K562 (cell line): Measurements from ENCODE around the gene ZDHHC14. TPM values are rescaled to one million over a fixed set of nuclear protein-coding genes. Genes with fewer than 3 reads are reported as not detected.

Experiments
- CBX1 ChIP-seq: sonication (generic); IDR thresholded peaks from 2 replicates; pipeline ENCODE4 v1.6.1; 2016; ENCODE audit warnings: antibody characterized with exemption, low read depth, mild to moderate bottlenecking
- DPF2 ChIP-seq: fragments of 450-650 bp; IDR thresholded peaks from 2 replicates; pipeline ENCODE4 v1.6.1; 2016
- ELF4 ChIP-seq: fragments of 450-650 bp; formaldehyde crosslinking; IDR thresholded peaks from 2 replicates; pipeline ENCODE4 v1.4.0; 2022; ENCODE audit warnings: missing genetic modification characterization
- GTF2F1 ChIP-seq: IDR thresholded peaks from 2 replicates; pipeline ENCODE4 v1.6.1; 2011; ENCODE audit warnings: low read depth, low read length, improper control_type of control experiment
- HDAC8 ChIP-seq: fragments of 450-650 bp; IDR thresholded peaks from 2 replicates; pipeline ENCODE4 v1.6.1; 2016; ENCODE audit warnings: mild to moderate bottlenecking, missing genetic modification characterization, moderate library complexity, missing compliant biosample characterization
- HDGF ChIP-seq: fragments of 450-650 bp; IDR thresholded peaks from 2 replicates; pipeline ENCODE4 v1.6.1; 2016
- MCM7 ChIP-seq, 2 experiments: fragments of 450-650 bp; IDR thresholded peaks; 2 replicates each; pipeline ENCODE4 v1.6.1; 2016 to 2018
- MED1 ChIP-seq: sonication (generic); formaldehyde crosslinking; IDR thresholded peaks from 2 replicates; pipeline ENCODE4 v1.8.1; 2023; ENCODE audit warnings: missing genetic modification reagents, borderline replicate concordance
- MEF2A ChIP-seq: IDR thresholded peaks from 2 replicates; pipeline ENCODE4 v1.6.1; 2011; ENCODE audit warnings: low read depth, mild to moderate bottlenecking, low read length, moderate library complexity; ENCODE audit not compliant: control insufficient read depth
- PURB ChIP-seq: sonication (generic); formaldehyde crosslinking; IDR thresholded peaks from 2 replicates; pipeline ENCODE4 v1.9.0; 2021; ENCODE audit warnings: low read depth, mild to moderate bottlenecking, missing genetic modification reagents
- SIX5 ChIP-seq, 2 experiments: IDR thresholded peaks; 2 replicates each; pipeline ENCODE4 v1.6.1; 2011; ENCODE audit warnings: low read length in 2 of 2, borderline replicate concordance in 1 of 2, low read depth in 1 of 2, mild to moderate bottlenecking in 1 of 2, moderate library complexity in 1 of 2; ENCODE audit not compliant: insufficient read depth in 1 of 2
- TRIM24 ChIP-seq, 2 experiments: fragments of 450-650 bp; IDR thresholded peaks; 2 replicates each; pipeline ENCODE4 v1.6.1; 2016
- ZNF311 ChIP-seq: fragments of 250-450 bp; sonication (Bioruptor Pico); IDR thresholded peaks from 2 replicates; pipeline ENCODE4 v1.4.0; 2020; ENCODE audit warnings: mild to moderate bottlenecking, moderate library complexity
- ZNF778 ChIP-seq: fragments of 450-650 bp; formaldehyde crosslinking; IDR thresholded peaks from 2 replicates; pipeline ENCODE4 v1.4.0; 2020; ENCODE audit warnings: mild to moderate bottlenecking, moderate library complexity
- polyA plus RNA-seq, 8 experiments: library from polyadenylated mRNA; depleted of rRNA in 4 of 8; stranded (reverse) in 5 of 8; unstranded in 3 of 8; fragments of >200 nt; fragmentation: Nextera tagmentation in 2 of 8; fragmentation: Illumina TruSeq in 1 of 8; extraction: Ambion mirVana in 2 of 8; extraction: Trizol in 1 of 8; gene quantifications; 2 replicates each; pipeline versions ENCODE4 v1.2.1 to v1.2.3, GENCODE V29; 2011 to 2014; ENCODE audit warnings: inconsistent platforms in 1 of 8, missing spikeins in 1 of 8
- total RNA-seq, 7 experiments: library from RNA; depleted of rRNA in 6 of 7; stranded (reverse); fragments of >200 nt in 6 of 7; fragmentation: Illumina TruSeq in 2 of 7; extraction: Trizol in 2 of 7; gene quantifications; 2 replicates each; pipeline versions ENCODE4 v1.2.1 to v1.2.3, GENCODE V29; 2011 to 2021; ENCODE audit warnings: low replicate concordance in 1 of 7
- TF ChIP-seq, protein P1 (sequence below): sonication (generic); formaldehyde crosslinking; IDR thresholded peaks from 2 replicates; pipeline ENCODE4 v1.8.0; 2022; ENCODE audit warnings: mild to moderate bottlenecking, missing genetic modification reagents
- TF ChIP-seq, protein P2 (sequence below): fragments of 250-450 bp; sonication (Bioruptor Pico); IDR thresholded peaks from 2 replicates; pipeline ENCODE4 v1.4.0; 2020; ENCODE audit warnings: mild to moderate bottlenecking, moderate library complexity
- TF ChIP-seq, protein P3 (sequence below): fragments of 250-450 bp; sonication (Bioruptor Pico); IDR thresholded peaks from 2 replicates; pipeline ENCODE4 v1.5.0; 2020; ENCODE audit warnings: mild to moderate bottlenecking, borderline replicate concordance
- TF ChIP-seq, protein P4 (sequence below): sonication (generic); formaldehyde crosslinking; IDR thresholded peaks from 2 replicates; pipeline ENCODE4 v1.8.1; 2023; ENCODE audit warnings: mild to moderate bottlenecking, missing genetic modification reagents, moderate library complexity
- TF ChIP-seq, protein P5 (sequence below): fragments of 450-650 bp; IDR thresholded peaks from 2 replicates; pipeline ENCODE4 v1.6.1; 2016; ENCODE audit warnings: mild to moderate bottlenecking

ZDHHC14 gene
- total and polyA plus RNA-seq, 9 of the 15 experiments (the other 6 are each of a cell fraction or from before 2014, with no cell fraction given), result 0.92 to 23.1 (median 13.8) TPM

DNA sequence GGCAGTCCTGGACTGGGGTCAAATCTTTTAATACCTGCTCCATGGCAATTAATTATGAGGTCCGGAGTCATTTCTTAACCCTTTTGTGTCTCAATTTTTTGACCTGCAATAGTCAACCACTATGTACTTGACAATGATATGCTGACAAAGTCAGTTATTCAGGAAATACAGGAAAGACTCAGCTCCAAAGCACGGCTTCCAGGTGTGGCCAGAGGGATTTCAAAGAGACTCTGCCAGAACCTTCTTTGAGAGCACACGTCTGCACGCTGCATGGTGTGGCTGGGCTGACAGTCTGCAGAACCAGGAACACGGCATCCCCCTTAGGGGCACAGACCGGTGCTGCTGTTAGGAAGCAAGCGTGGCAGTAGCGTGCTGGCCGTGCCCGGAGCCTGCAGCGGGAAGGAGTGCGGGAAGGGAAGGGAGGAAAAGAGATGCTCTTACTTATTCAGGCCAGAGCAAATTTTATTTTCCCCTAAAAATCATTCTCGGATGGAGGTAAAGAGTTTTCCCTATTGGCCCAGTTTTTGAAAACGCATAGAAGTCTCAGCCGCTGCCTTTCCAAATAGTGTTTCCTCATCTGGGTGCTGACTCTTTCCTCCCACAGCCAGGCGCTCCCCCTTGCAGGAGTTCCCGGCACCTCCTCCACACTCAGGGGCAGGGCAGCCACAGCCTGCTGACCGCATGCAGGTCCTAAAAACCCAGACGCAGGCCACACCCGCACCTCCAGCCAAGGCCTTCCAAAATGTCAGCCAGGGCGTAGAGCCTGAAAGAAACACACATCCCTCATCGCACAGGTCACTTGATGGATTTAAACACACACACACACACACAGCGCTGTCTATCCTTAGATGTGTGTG is 254.6 kb downstream of the ZDHHC14 start (continued):
- TF ChIP-seq MCM7 (IDR thresholded peaks at IDR 0.05), result no peak
- TF ChIP-seq GTF2F1, result no peak
- TF ChIP-seq, protein P1, sequence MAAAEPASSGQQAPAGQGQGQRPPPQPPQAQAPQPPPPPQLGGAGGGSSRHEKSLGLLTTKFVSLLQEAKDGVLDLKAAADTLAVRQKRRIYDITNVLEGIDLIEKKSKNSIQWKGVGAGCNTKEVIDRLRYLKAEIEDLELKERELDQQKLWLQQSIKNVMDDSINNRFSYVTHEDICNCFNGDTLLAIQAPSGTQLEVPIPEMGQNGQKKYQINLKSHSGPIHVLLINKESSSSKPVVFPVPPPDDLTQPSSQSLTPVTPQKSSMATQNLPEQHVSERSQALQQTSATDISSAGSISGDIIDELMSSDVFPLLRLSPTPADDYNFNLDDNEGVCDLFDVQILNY (CRISPR knock-in tag), result no peak
- TF ChIP-seq, protein P2, sequence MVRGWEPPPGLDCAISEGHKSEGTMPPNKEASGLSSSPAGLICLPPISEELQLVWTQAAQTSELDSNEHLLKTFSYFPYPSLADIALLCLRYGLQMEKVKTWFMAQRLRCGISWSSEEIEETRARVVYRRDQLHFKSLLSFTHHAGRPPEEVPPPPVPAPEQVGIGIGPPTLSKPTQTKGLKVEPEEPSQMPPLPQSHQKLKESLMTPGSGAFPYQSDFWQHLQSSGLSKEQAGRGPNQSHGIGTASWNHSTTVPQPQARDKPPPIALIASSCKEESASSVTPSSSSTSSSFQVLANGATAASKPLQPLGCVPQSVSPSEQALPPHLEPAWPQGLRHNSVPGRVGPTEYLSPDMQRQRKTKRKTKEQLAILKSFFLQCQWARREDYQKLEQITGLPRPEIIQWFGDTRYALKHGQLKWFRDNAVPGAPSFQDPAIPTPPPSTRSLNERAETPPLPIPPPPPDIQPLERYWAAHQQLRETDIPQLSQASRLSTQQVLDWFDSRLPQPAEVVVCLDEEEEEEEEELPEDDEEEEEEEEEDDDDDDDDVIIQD (CRISPR knock-in tag), result no peak
- no peak for TF ChIP-seq ELF4 (CRISPR knock-in tag)
- TF ChIP-seq, protein P3, sequence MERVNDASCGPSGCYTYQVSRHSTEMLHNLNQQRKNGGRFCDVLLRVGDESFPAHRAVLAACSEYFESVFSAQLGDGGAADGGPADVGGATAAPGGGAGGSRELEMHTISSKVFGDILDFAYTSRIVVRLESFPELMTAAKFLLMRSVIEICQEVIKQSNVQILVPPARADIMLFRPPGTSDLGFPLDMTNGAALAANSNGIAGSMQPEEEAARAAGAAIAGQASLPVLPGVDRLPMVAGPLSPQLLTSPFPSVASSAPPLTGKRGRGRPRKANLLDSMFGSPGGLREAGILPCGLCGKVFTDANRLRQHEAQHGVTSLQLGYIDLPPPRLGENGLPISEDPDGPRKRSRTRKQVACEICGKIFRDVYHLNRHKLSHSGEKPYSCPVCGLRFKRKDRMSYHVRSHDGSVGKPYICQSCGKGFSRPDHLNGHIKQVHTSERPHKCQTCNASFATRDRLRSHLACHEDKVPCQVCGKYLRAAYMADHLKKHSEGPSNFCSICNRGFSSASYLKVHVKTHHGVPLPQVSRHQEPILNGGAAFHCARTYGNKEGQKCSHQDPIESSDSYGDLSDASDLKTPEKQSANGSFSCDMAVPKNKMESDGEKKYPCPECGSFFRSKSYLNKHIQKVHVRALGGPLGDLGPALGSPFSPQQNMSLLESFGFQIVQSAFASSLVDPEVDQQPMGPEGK (CRISPR knock-in tag), result no peak
- TF ChIP-seq ZNF778 (CRISPR knock-in tag), result no peak
- TF ChIP-seq SIX5 (IDR thresholded peaks at IDR 0.05; ENCODE audit: borderline replicate concordance in 1 of 2, insufficient read depth in 1 of 2, low read depth in 1 of 2, low read length in 2 of 2), result no peak
- TF ChIP-seq, protein P4, sequence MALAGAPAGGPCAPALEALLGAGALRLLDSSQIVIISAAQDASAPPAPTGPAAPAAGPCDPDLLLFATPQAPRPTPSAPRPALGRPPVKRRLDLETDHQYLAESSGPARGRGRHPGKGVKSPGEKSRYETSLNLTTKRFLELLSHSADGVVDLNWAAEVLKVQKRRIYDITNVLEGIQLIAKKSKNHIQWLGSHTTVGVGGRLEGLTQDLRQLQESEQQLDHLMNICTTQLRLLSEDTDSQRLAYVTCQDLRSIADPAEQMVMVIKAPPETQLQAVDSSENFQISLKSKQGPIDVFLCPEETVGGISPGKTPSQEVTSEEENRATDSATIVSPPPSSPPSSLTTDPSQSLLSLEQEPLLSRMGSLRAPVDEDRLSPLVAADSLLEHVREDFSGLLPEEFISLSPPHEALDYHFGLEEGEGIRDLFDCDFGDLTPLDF, result peak; percentile 39; the same call in 1 of the 2 replicates
- TF ChIP-seq PURB (CRISPR knock-in tag), result no peak
- no peak for TF ChIP-seq HDGF
- TF ChIP-seq MEF2A, result no peak
- no peak for TF ChIP-seq CBX1
- TF ChIP-seq MED1, result no peak
- no peak for TF ChIP-seq HDAC8 (tag)
- no peak for TF ChIP-seq TRIM24 (IDR thresholded peaks at IDR 0.05)
- no peak for TF ChIP-seq ZNF311 (CRISPR knock-in tag)
- TF ChIP-seq, protein P5, sequence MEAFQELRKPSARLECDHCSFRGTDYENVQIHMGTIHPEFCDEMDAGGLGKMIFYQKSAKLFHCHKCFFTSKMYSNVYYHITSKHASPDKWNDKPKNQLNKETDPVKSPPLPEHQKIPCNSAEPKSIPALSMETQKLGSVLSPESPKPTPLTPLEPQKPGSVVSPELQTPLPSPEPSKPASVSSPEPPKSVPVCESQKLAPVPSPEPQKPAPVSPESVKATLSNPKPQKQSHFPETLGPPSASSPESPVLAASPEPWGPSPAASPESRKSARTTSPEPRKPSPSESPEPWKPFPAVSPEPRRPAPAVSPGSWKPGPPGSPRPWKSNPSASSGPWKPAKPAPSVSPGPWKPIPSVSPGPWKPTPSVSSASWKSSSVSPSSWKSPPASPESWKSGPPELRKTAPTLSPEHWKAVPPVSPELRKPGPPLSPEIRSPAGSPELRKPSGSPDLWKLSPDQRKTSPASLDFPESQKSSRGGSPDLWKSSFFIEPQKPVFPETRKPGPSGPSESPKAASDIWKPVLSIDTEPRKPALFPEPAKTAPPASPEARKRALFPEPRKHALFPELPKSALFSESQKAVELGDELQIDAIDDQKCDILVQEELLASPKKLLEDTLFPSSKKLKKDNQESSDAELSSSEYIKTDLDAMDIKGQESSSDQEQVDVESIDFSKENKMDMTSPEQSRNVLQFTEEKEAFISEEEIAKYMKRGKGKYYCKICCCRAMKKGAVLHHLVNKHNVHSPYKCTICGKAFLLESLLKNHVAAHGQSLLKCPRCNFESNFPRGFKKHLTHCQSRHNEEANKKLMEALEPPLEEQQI, result no peak
- peak; percentile 38; the same call in 1 of the 2 replicates for TF ChIP-seq DPF2
